ENCODE measurements around the gene HMGN4. TPM values are rescaled to one million over a fixed set of nuclear protein-coding genes. Genes with fewer than 3 reads are reported as not detected.

Gene HMGN4
- polyA plus RNA-seq, 1 donor from 2014 or later: 125 TPM

DNA sequence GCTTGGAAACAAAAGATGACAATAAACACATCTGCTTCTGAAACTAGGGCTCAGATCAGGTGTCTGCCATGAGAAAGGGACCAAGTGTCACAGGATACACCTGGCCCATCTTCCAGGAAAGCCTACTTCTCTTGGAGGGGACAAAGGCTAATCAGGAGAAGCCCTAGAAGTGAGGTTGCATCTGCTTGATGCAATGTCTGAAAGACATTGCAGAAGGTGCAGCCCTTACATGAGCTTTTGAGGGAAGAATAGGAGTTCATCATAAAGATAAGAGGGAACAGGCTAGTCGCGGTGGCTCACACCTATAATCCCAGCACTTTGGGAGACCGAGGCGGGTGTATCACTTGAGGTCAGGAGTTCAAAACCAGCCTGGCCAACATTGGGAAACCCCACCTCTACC, 40.6 kb upstream of the HMGN4 start:
- H3F3A ChIP-seq (ENCODE audit: insufficient read depth, low read length, poor library complexity, severe bottlenecking): no peaks in the 10 kb centered on the region
- no peaks in the 10 kb centered on the region for H3K9me2 ChIP-seq (ENCODE audit: insufficient read depth, low read length)
- no peaks in the 10 kb centered on the region for H4K20me1 ChIP-seq (ENCODE audit: insufficient read depth)
- no peaks in the 10 kb centered on the region for H3K79me2 ChIP-seq (replicated peaks; ENCODE audit: insufficient read depth, low read length)
- H3K36me3 ChIP-seq (ENCODE audit: insufficient read depth, low read length): no peaks in the 10 kb centered on the region
- no peak overlapping the region for H3K9ac ChIP-seq (ENCODE audit: low read length)
- H2AFZ ChIP-seq (ENCODE audit: low read depth, low read length): no peak overlapping the region
- H3K27ac ChIP-seq (ENCODE audit: low read length): no peak overlapping the region
- H3K27me3 ChIP-seq (ENCODE audit: insufficient read depth, low read depth, low read length): peaks cover 29% of the 10 kb centered on the region
- TF ChIP-seq, protein P1, sequence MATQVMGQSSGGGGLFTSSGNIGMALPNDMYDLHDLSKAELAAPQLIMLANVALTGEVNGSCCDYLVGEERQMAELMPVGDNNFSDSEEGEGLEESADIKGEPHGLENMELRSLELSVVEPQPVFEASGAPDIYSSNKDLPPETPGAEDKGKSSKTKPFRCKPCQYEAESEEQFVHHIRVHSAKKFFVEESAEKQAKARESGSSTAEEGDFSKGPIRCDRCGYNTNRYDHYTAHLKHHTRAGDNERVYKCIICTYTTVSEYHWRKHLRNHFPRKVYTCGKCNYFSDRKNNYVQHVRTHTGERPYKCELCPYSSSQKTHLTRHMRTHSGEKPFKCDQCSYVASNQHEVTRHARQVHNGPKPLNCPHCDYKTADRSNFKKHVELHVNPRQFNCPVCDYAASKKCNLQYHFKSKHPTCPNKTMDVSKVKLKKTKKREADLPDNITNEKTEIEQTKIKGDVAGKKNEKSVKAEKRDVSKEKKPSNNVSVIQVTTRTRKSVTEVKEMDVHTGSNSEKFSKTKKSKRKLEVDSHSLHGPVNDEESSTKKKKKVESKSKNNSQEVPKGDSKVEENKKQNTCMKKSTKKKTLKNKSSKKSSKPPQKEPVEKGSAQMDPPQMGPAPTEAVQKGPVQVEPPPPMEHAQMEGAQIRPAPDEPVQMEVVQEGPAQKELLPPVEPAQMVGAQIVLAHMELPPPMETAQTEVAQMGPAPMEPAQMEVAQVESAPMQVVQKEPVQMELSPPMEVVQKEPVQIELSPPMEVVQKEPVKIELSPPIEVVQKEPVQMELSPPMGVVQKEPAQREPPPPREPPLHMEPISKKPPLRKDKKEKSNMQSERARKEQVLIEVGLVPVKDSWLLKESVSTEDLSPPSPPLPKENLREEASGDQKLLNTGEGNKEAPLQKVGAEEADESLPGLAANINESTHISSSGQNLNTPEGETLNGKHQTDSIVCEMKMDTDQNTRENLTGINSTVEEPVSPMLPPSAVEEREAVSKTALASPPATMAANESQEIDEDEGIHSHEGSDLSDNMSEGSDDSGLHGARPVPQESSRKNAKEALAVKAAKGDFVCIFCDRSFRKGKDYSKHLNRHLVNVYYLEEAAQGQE (IDR thresholded peaks at IDR 0.05; ENCODE audit: borderline replicate concordance): no peak
- TF ChIP-seq SMC3 (conservative IDR thresholded peaks at IDR 0.05; ENCODE audit: poor library complexity): no peak
- no peak for TF ChIP-seq MXI1 (conservative IDR thresholded peaks at IDR 0.05; ENCODE audit: poor library complexity, severe bottlenecking)
- no peak overlapping the region for H3K4me2 ChIP-seq (ENCODE audit: low read length)
- no peaks in the 10 kb centered on the region for H3K9me3 ChIP-seq (ENCODE audit: low read length)
- no peak overlapping the region for H3K4me3 ChIP-seq (ENCODE audit: low read length)

DNA sequence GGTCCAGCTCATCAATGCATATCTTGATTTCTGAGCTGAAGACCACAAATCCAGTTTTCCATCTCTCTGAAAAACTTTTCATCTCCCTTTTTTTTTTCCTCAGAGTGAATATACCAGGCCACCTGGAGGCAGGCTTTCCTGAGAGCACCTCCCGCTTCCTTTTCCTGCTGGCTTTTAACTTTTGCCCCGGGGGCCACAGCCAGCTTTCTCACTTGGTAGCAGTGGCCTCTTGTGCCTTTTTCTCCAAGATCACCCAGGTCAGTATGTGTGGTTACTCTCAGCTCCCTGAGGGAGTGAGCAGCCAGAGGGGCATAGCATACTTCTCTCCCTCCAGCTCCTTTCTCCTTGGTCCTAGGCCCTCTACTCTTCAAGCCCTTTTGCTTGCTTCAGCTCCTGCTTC, 38.1 kb upstream of the HMGN4 start, which contains the start of gene BTN1A1:
TSS of gene BTN1A1 (plus strand) at position 202 of the 400 bp plus-strand sequence. CDS start 984 bp downstream, outside the sequence.
- Histone ChIP-seq H3K9me3 (ENCODE audit: low read length) (no peaks in the 10 kb centered on the region), H3K9me2 (ENCODE audit: insufficient read depth, low read length) (no peaks in the 10 kb centered on the region), H3F3A (ENCODE audit: insufficient read depth, low read length, poor library complexity, severe bottlenecking) (no peaks in the 10 kb centered on the region), H3K27me3 (ENCODE audit: insufficient read depth, low read depth, low read length) (peaks cover 36% of the 10 kb centered on the region), H3K36me3 (ENCODE audit: insufficient read depth, low read length) (no peaks in the 10 kb centered on the region), H3K79me2 (replicated peaks; ENCODE audit: insufficient read depth, low read length) (no peaks in the 10 kb centered on the region), H3K27ac (ENCODE audit: low read length) (no peak within 1 kb of the TSS), H3K4me3 (ENCODE audit: low read length) (no peak within 1 kb of the TSS), H3K9ac (ENCODE audit: low read length) (no peak within 1 kb of the TSS), H3K4me2 (ENCODE audit: low read length) (no peak within 1 kb of the TSS), H2AFZ (ENCODE audit: low read depth, low read length) (no peak within 1 kb of the TSS), H4K20me1 (ENCODE audit: insufficient read depth) (no peaks in the 10 kb centered on the region)
- TF ChIP-seq SMC3 (conservative IDR thresholded peaks at IDR 0.05; ENCODE audit: poor library complexity): no peak
- TF ChIP-seq, protein P2, sequence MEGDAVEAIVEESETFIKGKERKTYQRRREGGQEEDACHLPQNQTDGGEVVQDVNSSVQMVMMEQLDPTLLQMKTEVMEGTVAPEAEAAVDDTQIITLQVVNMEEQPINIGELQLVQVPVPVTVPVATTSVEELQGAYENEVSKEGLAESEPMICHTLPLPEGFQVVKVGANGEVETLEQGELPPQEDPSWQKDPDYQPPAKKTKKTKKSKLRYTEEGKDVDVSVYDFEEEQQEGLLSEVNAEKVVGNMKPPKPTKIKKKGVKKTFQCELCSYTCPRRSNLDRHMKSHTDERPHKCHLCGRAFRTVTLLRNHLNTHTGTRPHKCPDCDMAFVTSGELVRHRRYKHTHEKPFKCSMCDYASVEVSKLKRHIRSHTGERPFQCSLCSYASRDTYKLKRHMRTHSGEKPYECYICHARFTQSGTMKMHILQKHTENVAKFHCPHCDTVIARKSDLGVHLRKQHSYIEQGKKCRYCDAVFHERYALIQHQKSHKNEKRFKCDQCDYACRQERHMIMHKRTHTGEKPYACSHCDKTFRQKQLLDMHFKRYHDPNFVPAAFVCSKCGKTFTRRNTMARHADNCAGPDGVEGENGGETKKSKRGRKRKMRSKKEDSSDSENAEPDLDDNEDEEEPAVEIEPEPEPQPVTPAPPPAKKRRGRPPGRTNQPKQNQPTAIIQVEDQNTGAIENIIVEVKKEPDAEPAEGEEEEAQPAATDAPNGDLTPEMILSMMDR (IDR thresholded peaks at IDR 0.05; ENCODE audit: poor library complexity, severe bottlenecking): no peak
- TF ChIP-seq EP300 (conservative IDR thresholded peaks at IDR 0.05; ENCODE audit: poor library complexity, severe bottlenecking): no peak
- TF ChIP-seq RAD21 (conservative IDR thresholded peaks at IDR 0.05): no peak
- TF ChIP-seq EZH2 (IDR thresholded peaks at IDR 0.05; ENCODE audit: borderline replicate concordance, insufficient read depth, low read length, poor library complexity, severe bottlenecking): no peak
- no peak for TF ChIP-seq POLR2AphosphoS5 (IDR thresholded peaks at IDR 0.05)
- TF ChIP-seq TAF1 (IDR thresholded peaks at IDR 0.05; ENCODE audit: low read depth): no peak
- TF ChIP-seq, protein P1 (IDR thresholded peaks at IDR 0.05; ENCODE audit: borderline replicate concordance): no peak
- no peak for TF ChIP-seq MXI1 (conservative IDR thresholded peaks at IDR 0.05; ENCODE audit: poor library complexity, severe bottlenecking)

Data from neural cell (in vitro differentiated cells).